Measurements from ENCODE around the gene TRPM2. TPM values are rescaled to one million over a fixed set of nuclear protein-coding genes. Genes with fewer than 3 reads are reported as not detected.

Gene TRPM2
- total and polyA plus RNA-seq, 2 of the 13 experiments (the other 11 are each of a cell fraction or from before 2014, with no cell fraction given), result 0.07 to 0.20 TPM

- no peak for TF ChIP-seq EP300 (IDR thresholded peaks at IDR 0.05; ENCODE audit: low read depth in 2 of 2, low read length in 2 of 2)
- TF ChIP-seq EP300 (CRISPR knock-in tag; IDR thresholded peaks at IDR 0.05; ENCODE audit: borderline replicate concordance), result no peak
- TF ChIP-seq ZNF652 (CRISPR knock-in tag; IDR thresholded peaks at IDR 0.05; ENCODE audit: borderline replicate concordance, low read depth), result no peak
- no peak for TF ChIP-seq GTF3A (CRISPR knock-in tag; conservative IDR thresholded peaks at IDR 0.05)
- no peak for TF ChIP-seq SRSF4 (IDR thresholded peaks at IDR 0.05; ENCODE audit: low read depth, low read length, poor library complexity, severe bottlenecking)
- no peak for TF ChIP-seq ZNF790 (CRISPR knock-in tag; IDR thresholded peaks at IDR 0.05; ENCODE audit: borderline replicate concordance)
- TF ChIP-seq RBM22 (optimal IDR thresholded peaks at IDR 0.05; ENCODE audit: low read length), result peak; percentile 61
- TF ChIP-seq NCOA1 (CRISPR knock-in tag; IDR thresholded peaks at IDR 0.05), result no peak
- no peak for TF ChIP-seq ZNF550 (CRISPR knock-in tag; IDR thresholded peaks at IDR 0.05; ENCODE audit: borderline replicate concordance)
- TF ChIP-seq, protein P1, sequence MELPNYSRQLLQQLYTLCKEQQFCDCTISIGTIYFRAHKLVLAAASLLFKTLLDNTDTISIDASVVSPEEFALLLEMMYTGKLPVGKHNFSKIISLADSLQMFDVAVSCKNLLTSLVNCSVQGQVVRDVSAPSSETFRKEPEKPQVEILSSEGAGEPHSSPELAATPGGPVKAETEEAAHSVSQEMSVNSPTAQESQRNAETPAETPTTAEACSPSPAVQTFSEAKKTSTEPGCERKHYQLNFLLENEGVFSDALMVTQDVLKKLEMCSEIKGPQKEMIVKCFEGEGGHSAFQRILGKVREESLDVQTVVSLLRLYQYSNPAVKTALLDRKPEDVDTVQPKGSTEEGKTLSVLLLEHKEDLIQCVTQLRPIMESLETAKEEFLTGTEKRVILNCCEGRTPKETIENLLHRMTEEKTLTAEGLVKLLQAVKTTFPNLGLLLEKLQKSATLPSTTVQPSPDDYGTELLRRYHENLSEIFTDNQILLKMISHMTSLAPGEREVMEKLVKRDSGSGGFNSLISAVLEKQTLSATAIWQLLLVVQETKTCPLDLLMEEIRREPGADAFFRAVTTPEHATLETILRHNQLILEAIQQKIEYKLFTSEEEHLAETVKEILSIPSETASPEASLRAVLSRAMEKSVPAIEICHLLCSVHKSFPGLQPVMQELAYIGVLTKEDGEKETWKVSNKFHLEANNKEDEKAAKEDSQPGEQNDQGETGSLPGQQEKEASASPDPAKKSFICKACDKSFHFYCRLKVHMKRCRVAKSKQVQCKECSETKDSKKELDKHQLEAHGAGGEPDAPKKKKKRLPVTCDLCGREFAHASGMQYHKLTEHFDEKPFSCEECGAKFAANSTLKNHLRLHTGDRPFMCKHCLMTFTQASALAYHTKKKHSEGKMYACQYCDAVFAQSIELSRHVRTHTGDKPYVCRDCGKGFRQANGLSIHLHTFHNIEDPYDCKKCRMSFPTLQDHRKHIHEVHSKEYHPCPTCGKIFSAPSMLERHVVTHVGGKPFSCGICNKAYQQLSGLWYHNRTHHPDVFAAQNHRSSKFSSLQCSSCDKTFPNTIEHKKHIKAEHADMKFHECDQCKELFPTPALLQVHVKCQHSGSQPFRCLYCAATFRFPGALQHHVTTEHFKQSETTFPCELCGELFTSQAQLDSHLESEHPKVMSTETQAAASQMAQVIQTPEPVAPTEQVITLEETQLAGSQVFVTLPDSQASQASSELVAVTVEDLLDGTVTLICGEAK (IDR thresholded peaks at IDR 0.05), result no peak
- TF ChIP-seq, protein P1 (CRISPR knock-in tag; IDR thresholded peaks at IDR 0.05), result 0 out of 2 replicates have a peak, but pooled peaks have one; percentile 10
- no peak for TF ChIP-seq HDAC2 (CRISPR knock-in tag; IDR thresholded peaks at IDR 0.05)
- no peak for TF ChIP-seq ELK4 (CRISPR knock-in tag; IDR thresholded peaks at IDR 0.05; ENCODE audit: borderline replicate concordance)
- TF ChIP-seq NCOA2 (CRISPR knock-in tag; IDR thresholded peaks at IDR 0.05), result no peak
- TF ChIP-seq, protein P2, sequence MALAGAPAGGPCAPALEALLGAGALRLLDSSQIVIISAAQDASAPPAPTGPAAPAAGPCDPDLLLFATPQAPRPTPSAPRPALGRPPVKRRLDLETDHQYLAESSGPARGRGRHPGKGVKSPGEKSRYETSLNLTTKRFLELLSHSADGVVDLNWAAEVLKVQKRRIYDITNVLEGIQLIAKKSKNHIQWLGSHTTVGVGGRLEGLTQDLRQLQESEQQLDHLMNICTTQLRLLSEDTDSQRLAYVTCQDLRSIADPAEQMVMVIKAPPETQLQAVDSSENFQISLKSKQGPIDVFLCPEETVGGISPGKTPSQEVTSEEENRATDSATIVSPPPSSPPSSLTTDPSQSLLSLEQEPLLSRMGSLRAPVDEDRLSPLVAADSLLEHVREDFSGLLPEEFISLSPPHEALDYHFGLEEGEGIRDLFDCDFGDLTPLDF (CRISPR knock-in tag; IDR thresholded peaks at IDR 0.05), result no peak
- TF ChIP-seq AKAP8 (CRISPR knock-in tag; IDR thresholded peaks at IDR 0.05), result peak; percentile 77; the same call in 1 of the 2 replicates
- no peak for TF ChIP-seq ZNF251 (CRISPR knock-in tag; IDR thresholded peaks at IDR 0.05)
- no peak for TF ChIP-seq ZNF558 (CRISPR knock-in tag; IDR thresholded peaks at IDR 0.05; ENCODE audit: borderline replicate concordance)
- TF ChIP-seq ZNF543 (CRISPR knock-in tag; IDR thresholded peaks at IDR 0.05), result no peak
Measured at GRCh38 chr21:44329086-44329889, 24.1 kb upstream of the TRPM2 start (continued).

Measured in HepG2 (cell line).